IPS-15b (cell line): ENCODE measurements around the gene NACC2.

ENCODE experiments used
- H3K27me3 ChIP-seq: one replicate; pipeline ENCODE4 v1.6.1; 2013; ENCODE audit warnings: low read length; ENCODE audit not compliant: control insufficient read depth, insufficient read depth
- H3K36me3 ChIP-seq: one replicate; pipeline ENCODE4 v1.6.1; 2013; ENCODE audit warnings: low read length; ENCODE audit not compliant: control insufficient read depth, insufficient read depth
- H3K4me1 ChIP-seq: one replicate; pipeline ENCODE4 v1.6.1; 2013; ENCODE audit warnings: mild to moderate bottlenecking, low read length; ENCODE audit not compliant: control insufficient read depth, insufficient read depth
- H3K4me3 ChIP-seq: one replicate; pipeline ENCODE4 v1.5.1; 2013; ENCODE audit warnings: low read depth, low read length
- H3K9ac ChIP-seq: one replicate; pipeline ENCODE4 v1.6.1; 2013; ENCODE audit warnings: low read depth, mild to moderate bottlenecking, low read length
- H3K9me3 ChIP-seq: one replicate; pipeline ENCODE4 v1.6.1; 2013; ENCODE audit warnings: mild to moderate bottlenecking, low read length; ENCODE audit not compliant: control insufficient read depth, insufficient read depth

Gene NACC2

GRCh38 chr9:135989722-135990467 is 105.2 kb downstream of the NACC2 start:
- Histone ChIP-seq H3K36me3 (no peaks in the 10 kb centered on the region), H3K9ac (no peak overlapping the region), H3K4me3 (no peak overlapping the region), H3K9me3 (no peaks in the 10 kb centered on the region), H3K27me3 (no peaks in the 10 kb centered on the region), H3K4me1 (no peaks in the 10 kb centered on the region)

GRCh38 chr9:135989157-135989556 is 105.9 kb downstream of the NACC2 start:
- H3K9me3 ChIP-seq: no peaks in the 10 kb centered on the region
- H3K4me3 ChIP-seq: no peak overlapping the region
- H3K36me3 ChIP-seq: no peaks in the 10 kb centered on the region
- no peak overlapping the region for H3K9ac ChIP-seq
- no peaks in the 10 kb centered on the region for H3K4me1 ChIP-seq
- H3K27me3 ChIP-seq: no peaks in the 10 kb centered on the region

GRCh38 chr9:135988493-135988892 is 106.6 kb downstream of the NACC2 start:
- H3K9me3 ChIP-seq: no peaks in the 10 kb centered on the region
- H3K4me1 ChIP-seq: no peaks in the 10 kb centered on the region
- H3K36me3 ChIP-seq: no peaks in the 10 kb centered on the region
- H3K27me3 ChIP-seq: no peaks in the 10 kb centered on the region
- H3K9ac ChIP-seq: no peak overlapping the region
- no peak overlapping the region for H3K4me3 ChIP-seq

- Histone ChIP-seq H3K36me3 (no peaks in the 10 kb centered on the region), H3K9ac (no peak overlapping the region), H3K27me3 (no peaks in the 10 kb centered on the region), H3K9me3 (no peaks in the 10 kb centered on the region), H3K4me1 (no peaks in the 10 kb centered on the region), H3K4me3 (no peak overlapping the region)
These were observed 107.2 kb downstream of the NACC2 start for GRCh38 chr9:135987838-135988404.

- no peaks in the 10 kb centered on the region for H3K27me3 ChIP-seq
- no peaks in the 10 kb centered on the region for H3K36me3 ChIP-seq
- no peak overlapping the region for H3K9ac ChIP-seq
- H3K4me1 ChIP-seq: no peaks in the 10 kb centered on the region
- H3K9me3 ChIP-seq: no peaks in the 10 kb centered on the region
- no peak overlapping the region for H3K4me3 ChIP-seq
These were observed 108.5 kb downstream of the NACC2 start for GRCh38 chr9:135986605-135987004.

- Histone ChIP-seq H3K9me3 (no peaks in the 10 kb centered on the region), H3K4me1 (no peaks in the 10 kb centered on the region), H3K9ac (no peak overlapping the region), H3K4me3 (no peak overlapping the region), H3K27me3 (no peaks in the 10 kb centered on the region), H3K36me3 (no peaks in the 10 kb centered on the region)
These were observed 109.2 kb downstream of the NACC2 start for GRCh38 chr9:135985889-135986288.

- H3K4me1 ChIP-seq: no peaks in the 10 kb centered on the region
- no peak overlapping the region for H3K9ac ChIP-seq
These were observed 109.7 kb downstream of the NACC2 start for GRCh38 chr9:135985459-135985774.

GRCh38 chr9:135984072-135984710 is 110.9 kb downstream of the NACC2 start:
- Histone ChIP-seq H3K9ac (no peak overlapping the region), H3K9me3 (no peaks in the 10 kb centered on the region), H3K4me1 (no peaks in the 10 kb centered on the region)

More at GRCh38 chr9:135985459-135985774, 109.7 kb downstream of the NACC2 start:
- no peaks in the 10 kb centered on the region for H3K9me3 ChIP-seq
- no peaks in the 10 kb centered on the region for H3K36me3 ChIP-seq
- H3K27me3 ChIP-seq: no peaks in the 10 kb centered on the region
- H3K4me3 ChIP-seq: no peak overlapping the region

GRCh38 chr9:135983208-135984071 is 111.6 kb downstream of the NACC2 start:
- Histone ChIP-seq H3K9ac (no peak overlapping the region), H3K36me3 (no peaks in the 10 kb centered on the region), H3K4me1 (no peaks in the 10 kb centered on the region), H3K27me3 (no peaks in the 10 kb centered on the region), H3K4me3 (no peak overlapping the region), H3K9me3 (no peaks in the 10 kb centered on the region)

More at GRCh38 chr9:135984072-135984710, 110.9 kb downstream of the NACC2 start:
- no peak overlapping the region for H3K4me3 ChIP-seq
- H3K27me3 ChIP-seq: no peaks in the 10 kb centered on the region
- H3K36me3 ChIP-seq: no peaks in the 10 kb centered on the region

GRCh38 chr9:135982499-135983207 is 112.4 kb downstream of the NACC2 start:
- Histone ChIP-seq H3K9me3 (no peaks in the 10 kb centered on the region), H3K27me3 (no peaks in the 10 kb centered on the region), H3K4me3 (no peak overlapping the region), H3K36me3 (no peaks in the 10 kb centered on the region), H3K4me1 (no peaks in the 10 kb centered on the region), H3K9ac (no peak overlapping the region)

GRCh38 chr9:135980926-135981630 is 114.0 kb downstream of the NACC2 start:
- Histone ChIP-seq H3K27me3 (no peaks in the 10 kb centered on the region), H3K9me3 (no peaks in the 10 kb centered on the region), H3K4me3 (no peak overlapping the region), H3K36me3 (no peaks in the 10 kb centered on the region), H3K9ac (no peak overlapping the region), H3K4me1 (no peaks in the 10 kb centered on the region)
